GM23248 (cell line): ENCODE results near the gene RFX2.

ENCODE experiments used
- EZH2 ChIP-seq: fragments of 200-600 bp; sonication (generic); IDR thresholded peaks from 2 replicates; pipeline ENCODE4 v1.6.1; 2018; ENCODE audit warnings: antibody characterized with exemption, mild to moderate bottlenecking; ENCODE audit not compliant: insufficient read depth, poor library complexity, severe bottlenecking
- EZH2phosphoT487 ChIP-seq: fragments of 200-600 bp; sonication (generic); IDR thresholded peaks from 2 replicates; pipeline ENCODE4 v1.6.1; 2018; ENCODE audit warnings: antibody characterized with exemption, moderate library complexity, mild to moderate bottlenecking, low read depth; ENCODE audit not compliant: insufficient read depth

DNA sequence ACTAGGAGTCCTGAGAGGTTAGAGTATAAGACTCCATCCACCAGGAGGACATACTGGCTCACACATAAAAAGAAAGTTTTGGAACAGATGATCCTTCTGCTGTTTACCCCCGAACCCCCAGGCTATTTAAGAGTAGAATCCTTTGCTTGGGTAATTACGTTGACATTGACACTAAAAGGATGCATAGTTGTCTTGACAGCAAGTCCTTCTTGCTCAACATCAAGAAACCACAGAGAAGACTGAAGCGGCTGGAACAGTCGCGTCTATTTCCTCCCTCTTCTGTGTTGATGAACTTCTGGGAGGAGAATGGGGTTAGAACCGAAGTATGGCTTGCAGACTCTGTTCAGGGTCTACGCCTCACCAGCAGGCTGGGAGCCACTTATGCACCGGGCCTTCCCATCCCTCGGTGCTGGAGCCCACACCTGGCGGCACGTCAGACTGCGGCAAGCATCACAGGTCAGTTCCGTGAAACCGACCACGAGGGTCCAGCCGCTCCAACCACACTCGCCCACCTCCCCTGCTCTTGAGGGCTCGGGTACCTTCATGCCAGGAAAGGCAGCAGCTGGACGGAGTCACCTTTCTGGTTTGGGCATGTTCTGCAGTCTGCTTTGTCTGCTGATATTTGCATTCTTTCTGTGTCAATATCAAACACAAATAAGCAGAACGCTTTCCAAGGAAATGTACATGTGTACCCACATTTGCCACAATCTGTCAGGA, 90.0 kb downstream of the RFX2 start:
- TF ChIP-seq EZH2: no peak
- TF ChIP-seq EZH2phosphoT487: no peak
